GM19043 (cell line): ENCODE measurements around the gene ATRX.
"Not testable (repeated sequence)": the region's sequence is repeated elsewhere in the genome, so short reads cannot be mapped to it uniquely, and the experiment has no call there.

Experiments
- ATAC-seq: cut with Tn5 transposase; IDR thresholded peaks from one replicate; pipeline ENCODE4 v1.9.1; 2021; ENCODE audit warnings: low read depth; ENCODE audit not compliant: unreplicated experiment

Gene ATRX

GRCh38 chrX:77742788-77743476 is 43.1 kb downstream of the ATRX start:
- no peak for ATAC-seq

GRCh38 chrX:77740376-77740905 is 45.6 kb downstream of the ATRX start:
- no peak for ATAC-seq

GRCh38 chrX:77733342-77733741 is 52.7 kb downstream of the ATRX start:
- no peak for ATAC-seq

- ATAC-seq, result no peak
Observed at GRCh38 chrX:77731821-77732419, 54.1 kb downstream of the ATRX start.

GRCh38 chrX:77726095-77726494 is 59.9 kb downstream of the ATRX start:
- ATAC-seq, result not testable (repeated sequence)

GRCh38 chrX:77723681-77724080 is 62.3 kb downstream of the ATRX start:
- ATAC-seq, result no peak

GRCh38 chrX:77719388-77719787 is 66.6 kb downstream of the ATRX start:
- ATAC-seq, result no peak

GRCh38 chrX:77704881-77705280 is 81.1 kb downstream of the ATRX start:
- ATAC-seq, result no peak

GRCh38 chrX:77698242-77698641 is 87.8 kb downstream of the ATRX start:
- ATAC-seq, result no peak

GRCh38 chrX:77694491-77694890 is 91.5 kb downstream of the ATRX start:
- no peak for ATAC-seq

GRCh38 chrX:77693594-77693993 is 92.4 kb downstream of the ATRX start:
- no peak for ATAC-seq

GRCh38 chrX:77691916-77692315 is 94.1 kb downstream of the ATRX start:
- no peak for ATAC-seq

- no peak for ATAC-seq
Observed at GRCh38 chrX:77689376-77689775, 96.6 kb downstream of the ATRX start.

GRCh38 chrX:77685683-77686082 is 100.3 kb downstream of the ATRX start:
- not testable (repeated sequence) for ATAC-seq

- ATAC-seq, result no peak
Observed at GRCh38 chrX:77679144-77679543, 106.9 kb downstream of the ATRX start.

- ATAC-seq, result no peak
Observed at GRCh38 chrX:77675986-77676385, 110.0 kb downstream of the ATRX start.

- ATAC-seq, result no peak
Observed at GRCh38 chrX:77668391-77669237, 117.4 kb downstream of the ATRX start.

- no peak for ATAC-seq
Observed at GRCh38 chrX:77658886-77659285, 127.1 kb downstream of the ATRX start.

GRCh38 chrX:77652095-77652494 is 133.9 kb downstream of the ATRX start:
- ATAC-seq, result no peak

- peak; percentile 55 for ATAC-seq
Observed at GRCh38 chrX:77640702-77641101, 145.3 kb downstream of the ATRX start.

GRCh38 chrX:77639820-77640219 is 146.2 kb downstream of the ATRX start:
- no peak for ATAC-seq
